SU-DHL-6 (cell line): ENCODE data around the gene TMEM141.
"Not testable (repeated sequence)": the region's sequence is repeated elsewhere in the genome, so short reads cannot be mapped to it uniquely, and the experiment has no call there.

ENCODE experiments used
- H2AFZ ChIP-seq: fragments of 200-600 bp; sonication (generic); 2 replicates; pipeline ENCODE4 v1.6.1; 2014; ENCODE audit warnings: low read depth, mild to moderate bottlenecking, moderate library complexity, mixed read lengths, antibody characterized with exemption, low read length; ENCODE audit not compliant: severe bottlenecking
- H3F3A ChIP-seq: fragments of 200-600 bp; shearing (Covaris generic); 2 replicates; pipeline ENCODE4 v1.6.0; 2016; ENCODE audit warnings: antibody characterized with exemption, mild to moderate bottlenecking; ENCODE audit not compliant: insufficient read depth
- H3K27ac ChIP-seq: fragments of 200-600 bp; sonication (generic); 2 replicates; pipeline ENCODE4 v1.5.1; 2016; ENCODE audit warnings: low read depth, mild to moderate bottlenecking, low read length, moderate library complexity, mixed read lengths
- H3K27me3 ChIP-seq: fragments of 200-600 bp; sonication (generic), shearing (Covaris generic); 2 replicates; pipeline ENCODE4 v1.6.0; 2014; ENCODE audit warnings: mild to moderate bottlenecking, low read length
- H3K36me3 ChIP-seq: fragments of 200-600 bp; sonication (generic); 2 replicates; pipeline ENCODE4 v1.6.1; 2014; ENCODE audit warnings: mild to moderate bottlenecking, low read length, mixed read lengths
- H3K4me2 ChIP-seq: fragments of 300-600, 200-600 bp; shearing (Covaris generic), sonication (generic); 2 replicates; pipeline ENCODE4 v1.6.0; 2014; ENCODE audit warnings: low read length, low read depth, mild to moderate bottlenecking; ENCODE audit not compliant: poor library complexity, severe bottlenecking
- H3K4me3 ChIP-seq: fragments of 200-600 bp; sonication (generic); 2 replicates; pipeline ENCODE4 v1.5.1; 2014; ENCODE audit warnings: antibody characterized with exemption, low read length, mild to moderate bottlenecking, mixed read lengths; ENCODE audit not compliant: insufficient read depth, poor library complexity, severe bottlenecking
- H3K79me2 ChIP-seq: fragments of 200-600 bp; sonication (generic); 2 replicates; pipeline ENCODE4 v1.6.1; 2014; ENCODE audit warnings: mild to moderate bottlenecking, low read length, moderate library complexity; ENCODE audit not compliant: insufficient read depth
- H3K9ac ChIP-seq: fragments of 200-600 bp; sonication (generic); 2 replicates; pipeline ENCODE4 v1.7.0; 2014; ENCODE audit warnings: mild to moderate bottlenecking, low read length
- H3K9me2 ChIP-seq: fragments of 200-600 bp; sonication (generic); replicated peaks from 2 replicates; pipeline ENCODE4 v1.6.1; 2014; ENCODE audit warnings: low read length; ENCODE audit not compliant: insufficient read depth
- H3K9me3 ChIP-seq: fragments of 200-600 bp; sonication (generic); 2 replicates; pipeline ENCODE4 v1.6.1; 2014; ENCODE audit warnings: low read length, mixed read lengths; ENCODE audit not compliant: insufficient read depth
- H4K20me1 ChIP-seq: fragments of 200-600 bp; sonication (generic); 2 replicates; pipeline ENCODE4 v1.6.1; 2014; ENCODE audit warnings: low read depth, mild to moderate bottlenecking, antibody characterized with exemption, low read length, moderate library complexity, mixed read lengths
- EZH2phosphoT487 ChIP-seq: fragments of 200-600 bp; sonication (generic), shearing (Covaris generic); conservative IDR thresholded peaks from 2 replicates; pipeline ENCODE4 v1.6.1; 2018; ENCODE audit warnings: mild to moderate bottlenecking, antibody characterized with exemption, low read length, moderate library complexity, mixed read lengths
- TF ChIP-seq, protein P1 (sequence below): fragments of 200-600 bp; sonication (generic); IDR thresholded peaks from one replicate; pipeline ENCODE4 v1.5.1; 2017; ENCODE audit warnings: antibody characterized with exemption, mild to moderate bottlenecking, low read length, moderate library complexity; ENCODE audit not compliant: insufficient read depth, poor library complexity, severe bottlenecking

TMEM141 gene

DNA sequence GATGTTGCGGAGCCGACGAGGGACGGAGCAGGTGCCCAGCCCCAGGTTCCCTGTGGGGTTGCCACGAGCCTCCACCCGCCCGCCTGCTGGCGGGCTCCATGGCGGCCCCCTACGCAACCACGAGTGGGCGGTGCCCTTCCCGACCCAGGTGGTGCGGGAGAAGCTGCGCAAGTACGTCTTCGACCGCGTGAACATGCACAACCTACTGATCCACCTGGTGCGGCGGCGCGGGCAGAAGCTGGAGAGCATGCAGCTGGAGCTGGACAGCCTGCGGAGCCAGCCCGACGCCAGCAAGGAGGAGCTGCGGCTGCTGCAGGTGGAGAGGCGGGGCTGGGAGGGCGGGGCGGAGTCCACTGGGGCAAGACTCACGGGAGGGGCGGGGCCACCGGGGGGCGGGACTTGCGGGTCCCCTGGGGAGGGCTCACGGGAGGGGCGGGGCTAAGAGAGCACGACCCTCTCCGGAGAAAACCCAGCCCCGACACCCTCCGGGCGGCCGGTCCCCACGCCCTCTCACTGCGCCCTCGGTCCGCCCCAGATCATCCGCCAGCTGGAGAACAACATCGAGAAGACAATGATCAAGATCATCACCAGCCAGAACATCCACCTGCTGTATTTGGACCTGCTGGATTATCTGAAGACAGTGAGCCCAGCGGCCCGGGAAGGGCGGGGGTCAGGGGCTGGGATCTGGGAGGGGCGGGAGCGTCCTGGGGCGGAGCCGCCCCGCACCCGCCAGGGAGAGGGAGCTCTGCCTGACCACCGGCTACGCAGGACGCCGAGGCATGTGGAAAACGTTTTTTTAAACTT lies 8.9 kb downstream of the TMEM141 start:
- H3K9me3 ChIP-seq = no peaks in the 10 kb centered on the region
- H3K9me2 ChIP-seq = no peaks in the 10 kb centered on the region
- no peak overlapping the region for H2AFZ ChIP-seq
- no peaks in the 10 kb centered on the region for H3K36me3 ChIP-seq
- H3F3A ChIP-seq = no peaks in the 10 kb centered on the region
- no peaks in the 10 kb centered on the region for H4K20me1 ChIP-seq
- H3K27ac ChIP-seq = no peak overlapping the region
- peak overlapping the region; percentile 11; the same call in 1 of the 2 replicates for H3K9ac ChIP-seq
- peak overlapping the region; percentile 38 for H3K4me3 ChIP-seq
- H3K4me2 ChIP-seq = peak overlapping the region; percentile 57
- no peaks in the 10 kb centered on the region for H3K79me2 ChIP-seq
- no peaks in the 10 kb centered on the region for H3K27me3 ChIP-seq
- TF ChIP-seq, protein P1, sequence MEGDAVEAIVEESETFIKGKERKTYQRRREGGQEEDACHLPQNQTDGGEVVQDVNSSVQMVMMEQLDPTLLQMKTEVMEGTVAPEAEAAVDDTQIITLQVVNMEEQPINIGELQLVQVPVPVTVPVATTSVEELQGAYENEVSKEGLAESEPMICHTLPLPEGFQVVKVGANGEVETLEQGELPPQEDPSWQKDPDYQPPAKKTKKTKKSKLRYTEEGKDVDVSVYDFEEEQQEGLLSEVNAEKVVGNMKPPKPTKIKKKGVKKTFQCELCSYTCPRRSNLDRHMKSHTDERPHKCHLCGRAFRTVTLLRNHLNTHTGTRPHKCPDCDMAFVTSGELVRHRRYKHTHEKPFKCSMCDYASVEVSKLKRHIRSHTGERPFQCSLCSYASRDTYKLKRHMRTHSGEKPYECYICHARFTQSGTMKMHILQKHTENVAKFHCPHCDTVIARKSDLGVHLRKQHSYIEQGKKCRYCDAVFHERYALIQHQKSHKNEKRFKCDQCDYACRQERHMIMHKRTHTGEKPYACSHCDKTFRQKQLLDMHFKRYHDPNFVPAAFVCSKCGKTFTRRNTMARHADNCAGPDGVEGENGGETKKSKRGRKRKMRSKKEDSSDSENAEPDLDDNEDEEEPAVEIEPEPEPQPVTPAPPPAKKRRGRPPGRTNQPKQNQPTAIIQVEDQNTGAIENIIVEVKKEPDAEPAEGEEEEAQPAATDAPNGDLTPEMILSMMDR = no peak
- no peak for TF ChIP-seq EZH2phosphoT487

- Histone ChIP-seq H3K9ac (no peak overlapping the region), H3K27me3 (no peaks in the 10 kb centered on the region), H3K27ac (no peak overlapping the region), H3K4me3 (no peak overlapping the region), H2AFZ (no peak overlapping the region), H3K36me3 (no peaks in the 10 kb centered on the region), H3K9me3 (no peaks in the 10 kb centered on the region), H4K20me1 (no peaks in the 10 kb centered on the region), H3K79me2 (0 out of 2 replicates have a peak, but pooled peaks cover 4% of the 10 kb centered on the region), H3K4me2 (no peak overlapping the region), H3F3A (no peaks in the 10 kb centered on the region), H3K9me2 (no peaks in the 10 kb centered on the region)
- no peak for TF ChIP-seq EZH2phosphoT487
- TF ChIP-seq, protein P1 = no peak
These were observed 11.2 kb downstream of the TMEM141 start for GRCh38 chr9:136802321-136802720.

- H3K4me3 ChIP-seq, H3K36me3 ChIP-seq, H3K9me2 ChIP-seq, H3K4me2 ChIP-seq, H2AFZ ChIP-seq, H3K27ac ChIP-seq, H3K9me3 ChIP-seq, H3K79me2 ChIP-seq, H4K20me1 ChIP-seq, H3K9ac ChIP-seq, H3F3A ChIP-seq, H3K27me3 ChIP-seq: not testable (repeated sequence)
These were observed 11.9 kb downstream of the TMEM141 start for GRCh38 chr9:136803009-136803550.
